SU-DHL-6 (cell line): ENCODE measurements around the gene SF1.

Experiments used
- CTCF ChIP-seq: fragments of 200-600 bp; sonication (generic); IDR thresholded peaks from one replicate; pipeline ENCODE4 v1.5.1; 2017; ENCODE audit warnings: antibody characterized with exemption, mild to moderate bottlenecking, low read length, moderate library complexity; ENCODE audit not compliant: insufficient read depth, poor library complexity, severe bottlenecking
- EZH2phosphoT487 ChIP-seq: fragments of 200-600 bp; sonication (generic), shearing (Covaris generic); conservative IDR thresholded peaks from 2 replicates; pipeline ENCODE4 v1.6.1; 2018; ENCODE audit warnings: mild to moderate bottlenecking, antibody characterized with exemption, low read length, moderate library complexity, mixed read lengths

DNA sequence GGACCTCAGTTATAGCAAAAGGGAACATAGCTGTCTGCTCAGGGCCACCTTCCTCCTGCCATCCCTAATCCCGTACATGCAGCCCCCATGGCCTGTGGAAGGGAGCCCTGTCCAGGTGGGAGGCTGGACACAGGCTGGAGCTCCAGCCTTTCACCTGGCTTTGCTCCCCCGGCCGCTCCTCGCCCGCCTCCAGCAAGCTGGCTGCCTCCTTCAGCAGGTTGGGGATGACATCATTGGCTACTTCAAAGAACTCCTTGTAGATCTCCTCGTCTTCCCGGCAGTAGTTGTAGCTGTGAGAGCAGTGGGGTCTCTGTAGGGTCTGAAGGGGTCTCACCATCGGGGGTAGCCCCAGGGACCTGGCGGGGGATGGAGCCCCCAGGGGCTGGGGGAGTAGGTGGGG, 27.1 kb upstream of the SF1 start:
- no peak for TF ChIP-seq CTCF
- no peak for TF ChIP-seq EZH2phosphoT487
